HepG2 (cell line): ENCODE data around the gene DEFB128.

ENCODE experiments used
- CAMTA2 ChIP-seq: sonication (generic); formaldehyde crosslinking; IDR thresholded peaks from 2 replicates; pipeline ENCODE4 v1.4.0; 2020; ENCODE audit warnings: mild to moderate bottlenecking, missing genetic modification reagents, borderline replicate concordance
- EP300 ChIP-seq, 3 experiments: sonication (generic) in 1 of 3; formaldehyde crosslinking in 1 of 3; IDR thresholded peaks; 2 replicates each; pipeline versions ENCODE4 v1.5.1 to v1.6.1; 2011 to 2020; ENCODE audit warnings: low read depth in 2 of 3, low read length in 2 of 3, borderline replicate concordance in 1 of 3, improper control_type of control experiment in 1 of 3, mild to moderate bottlenecking in 1 of 3, missing genetic modification reagents in 1 of 3, moderate library complexity in 1 of 3
- MAZ ChIP-seq, 2 experiments: sonication (generic) in 1 of 2; formaldehyde crosslinking in 1 of 2; IDR thresholded peaks; 2 replicates each; pipeline versions ENCODE4 v1.5.0 to v1.6.1; 2012 to 2020; ENCODE audit warnings: low read depth in 2 of 2, mild to moderate bottlenecking in 2 of 2, borderline replicate concordance in 1 of 2, improper control_type of control experiment in 1 of 2, low read length in 1 of 2, missing genetic modification reagents in 1 of 2, moderate library complexity in 1 of 2
- SRSF1 ChIP-seq: fragments of 200-400 bp; formaldehyde crosslinking; optimal IDR thresholded peaks from 2 replicates; pipeline ENCODE3; 2017; ENCODE audit warnings: mild to moderate bottlenecking, low read depth, low read length, moderate library complexity
- XRCC5 ChIP-seq: fragments of 200-400 bp; formaldehyde crosslinking; optimal IDR thresholded peaks from 2 replicates; pipeline ENCODE3; 2017; ENCODE audit warnings: mild to moderate bottlenecking, low read length
- ZNF292 ChIP-seq: sonication (generic); formaldehyde crosslinking; IDR thresholded peaks from 2 replicates; pipeline ENCODE4 v1.8.1; 2022; ENCODE audit warnings: mild to moderate bottlenecking, low read depth, missing genetic modification reagents, borderline replicate concordance
- TF ChIP-seq, protein P1 (sequence below): sonication (generic); formaldehyde crosslinking; IDR thresholded peaks from 2 replicates; pipeline ENCODE4 v1.9.0; 2021; ENCODE audit warnings: missing genetic modification reagents, borderline replicate concordance
- TF ChIP-seq, protein P2 (sequence below): sonication (generic); formaldehyde crosslinking; IDR thresholded peaks from 2 replicates; pipeline ENCODE4 v1.4.0; 2020; ENCODE audit warnings: mild to moderate bottlenecking, missing genetic modification reagents
- TF ChIP-seq, protein P3 (sequence below): IDR thresholded peaks from 2 replicates; pipeline ENCODE4 v1.6.1; 2012; ENCODE audit warnings: low read length, improper control_type of control experiment
- TF ChIP-seq, protein P4 (sequence below): sonication (generic); formaldehyde crosslinking; IDR thresholded peaks from 2 replicates; pipeline ENCODE4 v1.9.0; 2021; ENCODE audit warnings: missing genetic modification reagents, borderline replicate concordance

DNA sequence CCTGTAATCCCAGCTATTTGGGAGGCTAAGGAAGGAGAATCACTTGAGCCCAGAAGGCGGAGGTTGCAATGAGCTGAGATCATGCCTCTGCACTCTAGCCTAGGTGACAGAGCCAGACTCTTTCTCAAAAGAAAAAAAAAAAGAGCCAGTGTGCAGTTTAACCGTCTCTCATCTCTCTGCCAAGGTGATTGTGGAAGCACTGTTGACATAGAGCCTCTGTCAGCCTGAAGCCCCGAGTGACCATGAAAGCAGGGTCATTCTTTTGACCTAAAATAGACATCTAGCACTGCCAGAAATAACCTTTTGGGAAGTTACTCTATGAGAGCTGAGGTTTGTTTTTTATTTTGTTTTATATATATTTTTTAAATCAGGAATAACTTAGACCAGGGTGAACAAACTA lies 24.9 kb downstream of the DEFB128 start:
- TF ChIP-seq, protein P1, sequence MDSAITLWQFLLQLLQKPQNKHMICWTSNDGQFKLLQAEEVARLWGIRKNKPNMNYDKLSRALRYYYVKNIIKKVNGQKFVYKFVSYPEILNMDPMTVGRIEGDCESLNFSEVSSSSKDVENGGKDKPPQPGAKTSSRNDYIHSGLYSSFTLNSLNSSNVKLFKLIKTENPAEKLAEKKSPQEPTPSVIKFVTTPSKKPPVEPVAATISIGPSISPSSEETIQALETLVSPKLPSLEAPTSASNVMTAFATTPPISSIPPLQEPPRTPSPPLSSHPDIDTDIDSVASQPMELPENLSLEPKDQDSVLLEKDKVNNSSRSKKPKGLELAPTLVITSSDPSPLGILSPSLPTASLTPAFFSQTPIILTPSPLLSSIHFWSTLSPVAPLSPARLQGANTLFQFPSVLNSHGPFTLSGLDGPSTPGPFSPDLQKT (CRISPR knock-in tag): no peak
- TF ChIP-seq CAMTA2 (CRISPR knock-in tag): no peak
- TF ChIP-seq SRSF1: no peak
- TF ChIP-seq, protein P2, sequence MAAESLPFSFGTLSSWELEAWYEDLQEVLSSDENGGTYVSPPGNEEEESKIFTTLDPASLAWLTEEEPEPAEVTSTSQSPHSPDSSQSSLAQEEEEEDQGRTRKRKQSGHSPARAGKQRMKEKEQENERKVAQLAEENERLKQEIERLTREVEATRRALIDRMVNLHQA (CRISPR knock-in tag): no peak
- TF ChIP-seq XRCC5: no peak
- no peak for TF ChIP-seq EP300 (IDR thresholded peaks at IDR 0.05; ENCODE audit: low read depth in 2 of 2, low read length in 2 of 2)
- TF ChIP-seq EP300 (CRISPR knock-in tag; IDR thresholded peaks at IDR 0.05; ENCODE audit: borderline replicate concordance): no peak
- TF ChIP-seq, protein P3, sequence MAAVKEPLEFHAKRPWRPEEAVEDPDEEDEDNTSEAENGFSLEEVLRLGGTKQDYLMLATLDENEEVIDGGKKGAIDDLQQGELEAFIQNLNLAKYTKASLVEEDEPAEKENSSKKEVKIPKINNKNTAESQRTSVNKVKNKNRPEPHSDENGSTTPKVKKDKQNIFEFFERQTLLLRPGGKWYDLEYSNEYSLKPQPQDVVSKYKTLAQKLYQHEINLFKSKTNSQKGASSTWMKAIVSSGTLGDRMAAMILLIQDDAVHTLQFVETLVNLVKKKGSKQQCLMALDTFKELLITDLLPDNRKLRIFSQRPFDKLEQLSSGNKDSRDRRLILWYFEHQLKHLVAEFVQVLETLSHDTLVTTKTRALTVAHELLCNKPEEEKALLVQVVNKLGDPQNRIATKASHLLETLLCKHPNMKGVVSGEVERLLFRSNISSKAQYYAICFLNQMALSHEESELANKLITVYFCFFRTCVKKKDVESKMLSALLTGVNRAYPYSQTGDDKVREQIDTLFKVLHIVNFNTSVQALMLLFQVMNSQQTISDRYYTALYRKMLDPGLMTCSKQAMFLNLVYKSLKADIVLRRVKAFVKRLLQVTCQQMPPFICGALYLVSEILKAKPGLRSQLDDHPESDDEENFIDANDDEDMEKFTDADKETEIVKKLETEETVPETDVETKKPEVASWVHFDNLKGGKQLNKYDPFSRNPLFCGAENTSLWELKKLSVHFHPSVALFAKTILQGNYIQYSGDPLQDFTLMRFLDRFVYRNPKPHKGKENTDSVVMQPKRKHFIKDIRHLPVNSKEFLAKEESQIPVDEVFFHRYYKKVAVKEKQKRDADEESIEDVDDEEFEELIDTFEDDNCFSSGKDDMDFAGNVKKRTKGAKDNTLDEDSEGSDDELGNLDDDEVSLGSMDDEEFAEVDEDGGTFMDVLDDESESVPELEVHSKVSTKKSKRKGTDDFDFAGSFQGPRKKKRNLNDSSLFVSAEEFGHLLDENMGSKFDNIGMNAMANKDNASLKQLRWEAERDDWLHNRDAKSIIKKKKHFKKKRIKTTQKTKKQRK: no peak
- TF ChIP-seq, protein P4, sequence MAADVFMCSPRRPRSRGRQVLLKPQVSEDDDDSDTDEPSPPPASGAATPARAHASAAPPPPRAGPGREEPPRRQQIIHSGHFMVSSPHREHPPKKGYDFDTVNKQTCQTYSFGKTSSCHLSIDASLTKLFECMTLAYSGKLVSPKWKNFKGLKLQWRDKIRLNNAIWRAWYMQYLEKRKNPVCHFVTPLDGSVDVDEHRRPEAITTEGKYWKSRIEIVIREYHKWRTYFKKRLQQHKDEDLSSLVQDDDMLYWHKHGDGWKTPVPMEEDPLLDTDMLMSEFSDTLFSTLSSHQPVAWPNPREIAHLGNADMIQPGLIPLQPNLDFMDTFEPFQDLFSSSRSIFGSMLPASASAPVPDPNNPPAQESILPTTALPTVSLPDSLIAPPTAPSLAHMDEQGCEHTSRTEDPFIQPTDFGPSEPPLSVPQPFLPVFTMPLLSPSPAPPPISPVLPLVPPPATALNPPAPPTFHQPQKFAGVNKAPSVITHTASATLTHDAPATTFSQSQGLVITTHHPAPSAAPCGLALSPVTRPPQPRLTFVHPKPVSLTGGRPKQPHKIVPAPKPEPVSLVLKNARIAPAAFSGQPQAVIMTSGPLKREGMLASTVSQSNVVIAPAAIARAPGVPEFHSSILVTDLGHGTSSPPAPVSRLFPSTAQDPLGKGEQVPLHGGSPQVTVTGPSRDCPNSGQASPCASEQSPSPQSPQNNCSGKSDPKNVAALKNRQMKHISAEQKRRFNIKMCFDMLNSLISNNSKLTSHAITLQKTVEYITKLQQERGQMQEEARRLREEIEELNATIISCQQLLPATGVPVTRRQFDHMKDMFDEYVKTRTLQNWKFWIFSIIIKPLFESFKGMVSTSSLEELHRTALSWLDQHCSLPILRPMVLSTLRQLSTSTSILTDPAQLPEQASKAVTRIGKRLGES (CRISPR knock-in tag): no peak
- no peak for TF ChIP-seq MAZ (IDR thresholded peaks at IDR 0.05; ENCODE audit: borderline replicate concordance, low read depth, low read length)
- no peak for TF ChIP-seq MAZ (CRISPR knock-in tag; IDR thresholded peaks at IDR 0.05; ENCODE audit: low read depth)
- no peak for TF ChIP-seq ZNF292 (CRISPR knock-in tag)
